Mucosa of rectum (tissue), 2 donors: ENCODE measurements around the gene ARTN.
A peak's percentile ranks its signal among the peaks of the same experiment; 100 is the strongest.

ENCODE experiments used
- H3K27ac ChIP-seq, 2 donors: one replicate each; pipeline ENCODE4 v1.7.0; 2013; ENCODE audit warnings: inconsistent platforms in 2 of 2, low read depth in 2 of 2, low read length in 2 of 2
- H3K27me3 ChIP-seq, 2 donors: one replicate each; pipeline ENCODE4 v1.7.0; 2013; ENCODE audit warnings: low read length in 2 of 2; ENCODE audit not compliant: control insufficient read depth in 2 of 2, insufficient read depth in 2 of 2
- H3K36me3 ChIP-seq, 2 donors: one replicate each; pipeline ENCODE4 v1.7.0; 2013; ENCODE audit warnings: low read length in 2 of 2; ENCODE audit not compliant: control insufficient read depth in 2 of 2, insufficient read depth in 2 of 2
- H3K4me1 ChIP-seq, 2 donors: one replicate each; pipeline ENCODE4 v1.7.0; 2013; ENCODE audit warnings: low read length in 2 of 2, mild to moderate bottlenecking in 1 of 2; ENCODE audit not compliant: control insufficient read depth in 2 of 2, insufficient read depth in 2 of 2
- H3K4me3 ChIP-seq, 2 donors: one replicate each; pipeline ENCODE4 v1.7.0; 2013; ENCODE audit warnings: low read length in 2 of 2
- H3K9ac ChIP-seq, 2 donors: one replicate each; pipeline ENCODE4 v1.7.0; 2013; ENCODE audit warnings: low read length in 2 of 2, low read depth in 1 of 2, mild to moderate bottlenecking in 1 of 2
- H3K9me3 ChIP-seq, 2 donors: one replicate each; pipeline ENCODE4 v1.7.0; 2013; ENCODE audit warnings: low read length in 2 of 2; ENCODE audit not compliant: control insufficient read depth in 2 of 2
- donor health status: healthy.
- donor health status: Normal muscosa, but diverticular disease.

Gene ARTN

DNA sequence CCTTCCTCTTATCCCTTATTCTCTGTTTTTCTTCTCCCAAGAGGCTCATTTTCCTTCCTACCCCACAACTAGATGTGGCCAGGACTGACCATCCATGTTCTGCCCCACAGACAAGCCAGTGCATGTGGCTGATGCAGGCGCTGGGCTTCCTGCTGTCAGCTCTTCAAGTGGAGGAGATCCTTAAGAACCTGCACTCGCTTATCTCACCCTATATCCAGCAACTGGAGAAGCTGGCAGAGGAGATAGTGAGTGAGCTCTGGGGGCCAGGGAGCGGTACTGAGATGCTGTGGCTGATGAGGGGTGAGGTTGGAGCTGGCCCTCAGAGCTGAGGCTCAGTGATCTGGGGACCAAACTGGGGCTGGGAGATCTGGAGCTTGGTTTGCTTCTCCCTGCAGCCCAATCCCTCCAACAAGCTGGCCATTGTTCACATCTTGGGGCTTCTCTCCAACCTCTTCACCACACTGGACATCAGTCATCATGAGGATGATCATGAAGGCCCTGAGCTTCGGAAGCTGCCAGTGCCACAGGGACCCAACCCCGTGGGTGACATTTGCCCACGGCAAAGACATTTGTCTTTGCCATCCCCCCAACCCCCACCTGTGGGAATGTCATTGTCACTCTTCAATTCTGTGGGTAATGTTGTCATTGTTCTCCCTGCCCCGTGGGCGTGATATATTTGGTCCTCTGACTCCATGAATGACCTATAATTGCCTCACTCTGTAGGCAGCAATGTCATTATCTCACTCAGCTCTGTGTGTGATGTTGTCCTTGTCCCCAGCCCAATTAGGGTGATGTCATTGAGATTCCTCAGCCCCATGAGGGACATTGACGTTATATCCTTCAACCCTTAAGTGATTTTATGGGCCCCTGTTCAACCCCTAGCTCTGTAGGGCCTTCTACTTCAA, 25.0 kb downstream of the ARTN start:
- no peaks in the 10 kb centered on the region for H3K9me3 ChIP-seq
- H3K27ac ChIP-seq = no peak overlapping the region
- no peak overlapping the region for H3K4me3 ChIP-seq
- no peaks in the 10 kb centered on the region for H3K27me3 ChIP-seq
- H3K36me3 ChIP-seq = peaks cover 29 to 42% of the 10 kb centered on the region in 2 donors
- no peaks in the 10 kb centered on the region for H3K4me1 ChIP-seq
- H3K9ac ChIP-seq = no peak overlapping the region

- Histone ChIP-seq H3K27me3 (no peaks in the 10 kb centered on the region), H3K27ac (no peak overlapping the region), H3K4me1 (no peaks in the 10 kb centered on the region), H3K36me3 (peaks cover 29 to 52% of the 10 kb centered on the region in 2 donors), H3K9me3 (no peaks in the 10 kb centered on the region), H3K9ac (no peak overlapping the region), H3K4me3 (no peak overlapping the region)
These were observed 27.2 kb downstream of the ARTN start for GRCh38 chr1:43960798-43961197.

- H3K4me1 ChIP-seq = no peaks in the 10 kb centered on the region
- H3K27me3 ChIP-seq = no peaks in the 10 kb centered on the region
- no peak overlapping the region for H3K9ac ChIP-seq
- no peak overlapping the region for H3K4me3 ChIP-seq
- H3K27ac ChIP-seq = no peak overlapping the region
- H3K36me3 ChIP-seq = peaks cover 32 to 49% of the 10 kb centered on the region in 2 donors
- no peaks in the 10 kb centered on the region for H3K9me3 ChIP-seq
These were observed 28.1 kb downstream of the ARTN start for GRCh38 chr1:43961692-43962091.

- Histone ChIP-seq H3K27ac (no peak overlapping the region), H3K4me3 (no peak overlapping the region), H3K4me1 (no peaks in the 10 kb centered on the region), H3K9me3 (no peaks in the 10 kb centered on the region), H3K36me3 (peaks cover 30 to 43% of the 10 kb centered on the region in 2 donors), H3K27me3 (no peaks in the 10 kb centered on the region), H3K9ac (no peak overlapping the region)
These were observed 28.7 kb downstream of the ARTN start for GRCh38 chr1:43962324-43962723.

GRCh38 chr1:43963006-43963405, 29.4 kb downstream of the ARTN start:
- no peaks in the 10 kb centered on the region for H3K9me3 ChIP-seq
- H3K4me1 ChIP-seq = no peaks in the 10 kb centered on the region
- H3K27ac ChIP-seq = no peak overlapping the region
- H3K27me3 ChIP-seq = no peaks in the 10 kb centered on the region
- H3K36me3 ChIP-seq = peaks cover 23 to 36% of the 10 kb centered on the region in 2 donors
- no peak overlapping the region for H3K9ac ChIP-seq
- H3K4me3 ChIP-seq = no peak overlapping the region

- no peaks in the 10 kb centered on the region for H3K9me3 ChIP-seq
- H3K27ac ChIP-seq = no peak overlapping the region
- H3K4me1 ChIP-seq = no peaks in the 10 kb centered on the region
- H3K4me3 ChIP-seq = no peak overlapping the region
- H3K36me3 ChIP-seq = peaks cover 16 to 27% of the 10 kb centered on the region in 2 donors
- H3K27me3 ChIP-seq = no peaks in the 10 kb centered on the region
- no peak overlapping the region for H3K9ac ChIP-seq
These were observed 30.3 kb downstream of the ARTN start for GRCh38 chr1:43963890-43964289.

DNA sequence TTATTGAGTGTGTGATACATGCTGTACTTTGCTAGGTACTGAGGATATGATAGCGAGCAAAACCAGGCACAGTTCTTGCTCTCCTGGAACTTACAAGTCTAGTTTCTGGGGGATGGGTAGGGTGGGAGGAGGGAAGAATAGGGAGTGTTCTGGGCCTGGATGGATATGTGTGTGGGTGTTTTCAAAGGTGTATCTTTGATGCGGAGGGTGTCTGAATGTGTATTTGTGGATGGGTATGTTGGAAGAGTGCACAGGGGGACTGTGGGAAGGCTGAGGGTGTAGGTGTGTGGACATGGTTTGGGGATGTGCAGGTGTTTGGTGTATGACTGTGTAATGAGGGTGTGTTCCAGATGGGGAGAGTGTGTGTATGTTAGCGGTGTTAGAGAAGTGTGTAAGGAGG, 31.7 kb downstream of the ARTN start:
- Histone ChIP-seq H3K36me3 (peaks cover 9 to 22% of the 10 kb centered on the region in 2 donors), H3K9me3 (no peaks in the 10 kb centered on the region), H3K4me1 (peaks cover 1 to 4% of the 10 kb centered on the region in 2 donors), H3K9ac (no peak overlapping the region), H3K27me3 (no peaks in the 10 kb centered on the region), H3K4me3 (no peak overlapping the region), H3K27ac (no peak overlapping the region)

DNA sequence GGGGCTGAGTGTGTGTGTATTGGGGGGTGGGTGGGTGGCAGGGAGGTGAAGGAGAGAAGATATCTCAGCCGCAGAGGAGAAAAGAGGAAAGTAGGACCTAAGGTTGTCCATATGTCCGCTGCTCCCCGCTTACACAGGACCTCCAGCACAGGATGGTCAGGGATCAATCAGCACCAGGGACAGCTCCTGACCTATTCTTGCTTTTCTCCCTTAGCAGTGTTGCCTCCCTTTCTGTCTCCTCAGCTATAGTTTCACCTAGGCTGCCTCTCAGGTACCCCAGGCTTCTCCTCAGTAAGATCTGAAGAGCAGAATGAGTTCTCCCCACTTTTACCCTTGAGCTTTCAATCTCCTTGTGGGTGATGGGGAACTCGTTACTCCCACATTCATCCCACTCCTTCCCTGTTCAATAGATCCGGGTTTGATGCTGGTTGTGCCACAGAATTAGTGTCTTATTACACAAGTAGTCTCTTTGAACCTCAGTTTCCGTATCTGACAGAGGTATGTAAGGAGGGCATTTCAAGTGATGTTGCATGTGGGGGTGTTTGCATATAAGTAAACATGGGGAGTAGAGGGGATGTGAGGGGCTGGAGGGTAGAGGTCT, 34.8 kb downstream of the ARTN start:
- no peak overlapping the region for H3K9ac ChIP-seq
- H3K27me3 ChIP-seq = no peaks in the 10 kb centered on the region
- no peak overlapping the region for H3K27ac ChIP-seq
- H3K4me1 ChIP-seq = peaks cover 7 to 14% of the 10 kb centered on the region in 2 donors
- peaks cover 11 to 20% of the 10 kb centered on the region in 2 donors for H3K36me3 ChIP-seq
- no peak overlapping the region for H3K4me3 ChIP-seq
- H3K9me3 ChIP-seq = no peaks in the 10 kb centered on the region

DNA sequence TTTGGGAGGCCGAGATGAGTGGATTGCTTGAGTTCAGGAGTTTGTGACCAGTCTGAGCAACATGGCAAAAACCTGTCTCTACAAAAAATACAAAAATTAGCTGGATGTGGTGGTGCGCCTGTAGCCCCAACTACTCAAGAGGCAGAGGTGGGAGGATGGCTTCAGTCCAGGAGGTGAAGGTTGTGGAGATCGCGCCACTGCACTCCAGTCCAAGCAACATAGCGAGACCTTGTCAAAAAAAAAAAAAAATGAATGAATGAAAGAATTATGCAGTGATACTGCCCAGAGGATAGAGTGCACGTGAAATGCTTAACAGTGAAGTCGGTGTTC, 35.8 kb downstream of the ARTN start:
- peaks cover 11 to 16% of the 10 kb centered on the region in 2 donors for H3K36me3 ChIP-seq
- H3K27ac ChIP-seq = no peak overlapping the region
- no peaks in the 10 kb centered on the region for H3K27me3 ChIP-seq
- no peak overlapping the region for H3K9ac ChIP-seq
- H3K4me1 ChIP-seq = peaks cover 13 to 22% of the 10 kb centered on the region in 2 donors
- H3K9me3 ChIP-seq = no peaks in the 10 kb centered on the region
- H3K4me3 ChIP-seq = peak overlapping the region in 1 of 2 donors; percentile 65

GRCh38 chr1:43969746-43970466, 36.3 kb downstream of the ARTN start, which contains the start of gene DPH2:
DPH2 (plus strand) TSS chr1:43970010; CDS start chr1:43970176, 166 bp downstream.
- Histone ChIP-seq H3K27ac (peak within 1 kb of the TSS in 1 of 2 donors; percentile 38), H3K36me3 (peaks cover 11 to 12% of the 10 kb centered on the region in 2 donors), H3K27me3 (no peaks in the 10 kb centered on the region)

More at GRCh38 chr1:43969746-43970466, 36.3 kb downstream of the ARTN start, which contains the start of gene DPH2:
- H3K4me1 ChIP-seq = peaks cover 13 to 22% of the 10 kb centered on the region in 2 donors
- H3K9me3 ChIP-seq = no peaks in the 10 kb centered on the region
- H3K9ac ChIP-seq = peak within 1 kb of the TSS; percentile 60 to 67
- H3K4me3 ChIP-seq = peak within 1 kb of the TSS; percentile 91 to 97
